Activated gamma-delta T cell treated with Interleukin-2 at 50 U/mL for 16 hours (primary cell): Measurements from ENCODE around the gene GUK1.

Experiments used
- DNase-seq: peaks from one replicate; pipeline ENCODE4 v3.0.0-alpha.2; 2020

The GUK1 gene

DNA sequence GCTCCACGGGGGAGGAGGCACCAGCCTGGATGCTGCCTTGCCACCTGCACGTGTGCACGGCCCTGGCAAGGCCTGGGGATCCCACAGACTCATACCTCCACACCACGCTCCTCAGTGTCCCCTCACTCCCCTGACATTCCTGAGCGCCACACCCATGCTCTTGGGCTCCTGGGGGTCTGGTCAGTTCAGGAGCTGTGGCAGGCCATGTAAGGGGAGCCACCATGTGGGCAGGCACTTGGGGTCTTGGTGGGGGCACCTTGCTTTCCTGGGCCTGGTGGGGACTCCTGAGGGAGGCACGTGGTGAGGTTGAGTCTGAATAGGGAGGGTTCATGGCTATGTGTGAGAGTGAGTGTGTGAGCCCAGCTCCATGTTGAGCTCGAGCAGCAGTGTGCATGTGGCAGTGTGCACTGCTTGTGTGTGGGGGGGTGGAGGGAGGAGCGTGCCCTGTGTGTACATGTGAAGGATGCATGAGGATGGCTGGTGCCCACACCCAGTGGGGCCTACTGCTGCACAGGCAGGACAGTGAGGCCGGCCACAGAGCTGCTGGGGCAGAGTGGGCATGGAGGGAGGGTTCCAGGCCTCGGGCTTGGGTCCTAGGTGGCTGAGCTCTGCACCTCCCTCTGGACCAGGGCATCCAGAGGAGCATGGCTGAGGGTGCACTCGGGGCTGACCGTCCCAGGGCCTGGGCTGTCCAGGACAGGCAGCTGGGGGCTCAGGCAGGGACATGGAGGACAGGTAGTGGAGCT, 11.3 kb downstream of the GUK1 start:
- DNase-seq: no peak

DNA sequence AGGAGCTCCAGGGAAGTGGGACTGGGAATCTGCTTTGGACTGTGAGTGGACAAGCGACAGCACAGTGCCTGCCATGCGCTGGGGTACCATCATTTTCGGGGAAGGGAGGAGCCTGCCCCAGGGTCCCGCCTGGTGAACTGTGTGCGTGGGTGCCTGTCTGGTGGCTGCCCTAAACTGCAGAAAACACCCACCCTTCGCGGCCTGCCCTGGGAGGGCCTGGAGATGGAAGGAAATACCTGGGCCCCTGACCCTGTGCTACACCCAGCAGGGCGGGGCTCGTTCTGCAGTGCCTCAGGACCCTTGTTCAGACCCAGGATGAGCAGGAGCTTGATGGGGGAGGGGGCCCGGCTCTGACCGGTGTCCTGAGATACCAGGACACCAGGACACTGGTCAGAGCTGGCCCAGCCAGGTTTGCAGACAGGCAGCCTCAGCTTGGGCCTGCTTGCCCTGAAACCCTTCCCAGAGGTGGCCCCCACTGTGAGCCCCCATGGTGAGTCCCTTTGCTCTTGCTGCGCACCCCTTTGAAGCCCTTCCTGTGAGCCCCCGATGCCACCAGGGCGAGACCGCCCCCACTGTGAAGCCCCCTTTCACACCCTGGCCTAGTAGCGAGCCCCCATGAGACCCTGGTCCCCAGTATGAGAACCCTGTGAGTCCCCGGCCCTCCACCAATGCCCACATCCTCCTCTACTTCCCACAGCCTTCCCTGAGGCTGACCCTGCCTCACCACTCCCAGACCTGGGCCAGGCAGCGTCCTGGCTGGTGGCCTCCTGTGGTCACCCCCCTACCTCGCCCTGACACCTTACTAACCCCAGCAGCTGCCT, 12.2 kb downstream of the GUK1 start:
- DNase-seq: no peak

DNA sequence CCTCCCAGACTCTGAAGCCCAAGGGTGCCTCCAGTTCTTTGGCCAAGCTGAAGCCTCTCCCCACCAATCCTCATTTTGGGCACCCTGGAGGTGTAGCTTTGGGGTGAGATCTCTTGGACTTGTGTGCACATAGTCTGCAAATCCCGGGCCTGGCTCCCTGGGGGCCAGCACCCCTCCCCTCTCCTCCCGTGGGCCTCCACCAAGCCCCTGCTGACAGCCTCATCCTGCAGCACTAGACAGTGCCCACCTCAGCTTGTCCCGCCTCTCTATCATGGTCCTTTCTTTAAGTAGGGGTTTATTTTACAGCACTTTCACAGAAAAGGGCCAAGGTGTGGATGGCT, 12.8 kb downstream of the GUK1 start:
- no peak for DNase-seq

DNA sequence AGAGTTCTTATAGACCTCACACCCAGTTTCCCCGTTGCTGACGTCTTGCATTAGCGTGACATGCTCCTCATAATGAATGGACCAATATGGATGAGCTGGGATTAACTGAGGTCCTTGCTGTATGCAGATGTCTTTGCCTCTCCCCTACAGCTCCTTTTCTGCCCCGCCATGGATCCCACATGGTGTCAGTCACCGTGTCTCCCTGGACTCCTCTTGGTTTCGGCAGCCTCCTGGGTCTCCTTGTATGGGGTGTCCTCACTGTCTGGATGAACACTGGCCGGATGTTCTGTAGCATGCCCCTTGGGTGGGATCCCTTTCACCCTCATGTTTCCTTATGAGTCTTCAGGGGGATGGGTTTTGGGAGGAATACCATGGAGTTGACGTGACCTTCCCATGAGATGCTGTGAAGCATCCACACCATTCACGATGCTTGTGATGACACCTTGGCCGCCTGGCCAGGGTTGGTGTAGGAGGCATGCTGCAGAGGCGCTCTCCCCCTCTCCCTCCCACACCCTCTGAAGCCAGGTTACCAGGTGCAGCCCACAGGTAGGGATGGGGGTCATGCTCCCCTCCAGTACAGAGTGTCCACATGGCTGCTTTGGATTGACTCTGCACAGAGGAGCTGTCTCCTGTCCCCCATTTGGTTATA, 14.1 kb downstream of the GUK1 start:
- DNase-seq: no peak

DNA sequence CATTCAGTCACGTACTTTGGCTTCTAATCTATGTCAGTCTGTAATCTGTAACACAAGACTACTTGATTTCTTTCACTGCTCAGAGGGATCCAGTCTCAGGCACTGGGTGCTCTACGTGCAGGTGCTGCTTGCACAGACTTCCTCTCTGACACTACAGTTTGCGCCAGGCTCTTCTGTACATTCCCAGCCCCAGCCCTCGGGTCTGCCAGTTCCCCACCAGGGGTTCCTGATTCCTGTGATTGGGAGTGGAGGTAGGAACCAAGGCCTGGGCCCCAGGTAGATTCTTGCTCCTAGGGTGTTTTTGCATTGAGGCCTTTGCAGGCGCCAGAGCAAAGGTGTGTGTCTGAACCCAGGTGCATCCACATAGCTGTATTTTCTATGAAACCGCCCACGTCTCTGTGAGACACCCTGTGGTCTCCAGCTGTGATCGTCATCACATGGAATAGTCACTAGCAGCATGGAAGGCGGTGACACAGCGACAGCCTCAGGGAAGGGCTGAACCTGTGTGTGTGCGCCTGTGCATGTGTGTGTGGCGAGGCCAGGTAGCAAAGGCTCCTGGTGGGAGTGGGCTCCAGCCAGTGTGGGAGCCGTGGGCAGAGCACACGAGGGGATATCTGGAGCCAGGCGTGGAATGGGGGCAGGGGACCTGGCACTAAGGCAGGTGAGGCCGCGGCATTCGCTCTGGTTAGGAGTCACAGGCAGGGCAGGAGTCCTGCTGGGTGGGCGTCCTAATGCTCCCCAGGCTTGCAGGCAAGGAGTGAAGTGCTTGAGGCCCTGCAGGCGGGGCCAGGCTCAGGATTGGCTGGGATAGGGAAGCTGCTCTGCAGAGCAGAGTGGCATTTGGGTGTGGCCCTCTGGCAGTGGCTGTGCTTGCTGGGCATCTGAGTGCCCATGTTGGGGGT, 14.8 kb downstream of the GUK1 start:
- DNase-seq: no peak

DNA sequence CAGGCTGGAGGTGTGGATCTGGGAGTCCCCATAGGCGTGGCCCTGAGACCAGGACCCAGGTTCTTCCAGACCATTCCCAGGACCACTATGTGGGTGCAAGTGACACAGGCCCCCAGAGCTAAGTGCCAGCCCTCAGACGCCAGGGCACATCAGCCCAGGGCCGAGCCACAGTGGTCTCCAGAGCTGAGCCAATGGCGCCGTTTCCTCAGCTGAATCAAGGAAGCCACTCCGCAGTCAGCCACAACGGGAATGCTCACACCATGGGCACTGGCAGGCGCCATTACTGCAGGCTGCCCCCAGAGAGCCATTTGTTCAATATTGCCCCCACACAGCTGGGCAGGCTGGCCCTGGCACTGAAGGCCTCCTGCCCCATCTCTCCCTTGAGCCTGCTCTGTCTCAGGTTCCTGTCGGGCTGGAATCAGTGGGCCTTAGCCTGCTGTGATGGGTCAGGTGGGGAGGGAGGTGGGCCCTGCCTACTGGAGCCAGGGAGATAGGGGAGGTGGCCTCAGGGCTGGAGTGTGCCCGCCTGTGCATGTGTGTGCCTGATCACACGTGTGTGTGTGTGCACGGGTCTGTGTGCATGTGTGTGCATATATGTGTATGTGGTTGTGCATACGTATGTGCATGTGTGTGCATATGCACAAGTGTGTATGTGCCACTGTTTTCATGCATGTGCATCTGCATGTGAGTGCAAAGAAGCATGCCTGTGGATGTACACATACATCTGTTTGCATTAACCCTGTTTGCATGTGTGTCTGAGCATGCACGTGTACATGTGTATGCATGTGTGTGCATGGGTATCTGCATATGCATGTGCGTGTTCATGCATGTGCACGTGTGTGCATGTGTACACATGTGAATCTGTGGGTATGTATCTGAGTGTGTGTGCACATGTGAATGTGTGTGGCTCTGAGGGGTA, 15.8 kb downstream of the GUK1 start:
- DNase-seq: no peak

DNA sequence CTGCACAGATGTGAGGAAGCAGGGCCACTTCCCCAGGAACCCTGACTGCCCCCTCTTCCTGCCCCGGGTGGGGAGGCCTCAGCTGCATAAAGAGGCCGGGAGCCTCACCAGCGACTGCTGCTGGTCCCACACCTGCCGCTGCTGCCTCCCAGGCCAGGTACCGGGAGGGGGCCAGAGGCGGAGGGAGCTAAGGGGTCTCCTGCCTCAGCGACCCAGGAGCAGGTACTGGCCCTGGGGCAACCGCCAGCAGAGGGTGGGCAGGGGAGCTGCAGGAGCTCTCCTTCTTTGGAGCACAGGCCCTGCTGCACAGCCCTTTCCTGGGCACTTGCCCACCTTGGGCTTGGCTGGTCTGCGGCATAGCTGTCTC, 16.4 kb downstream of the GUK1 start:
- no peak for DNase-seq

DNA sequence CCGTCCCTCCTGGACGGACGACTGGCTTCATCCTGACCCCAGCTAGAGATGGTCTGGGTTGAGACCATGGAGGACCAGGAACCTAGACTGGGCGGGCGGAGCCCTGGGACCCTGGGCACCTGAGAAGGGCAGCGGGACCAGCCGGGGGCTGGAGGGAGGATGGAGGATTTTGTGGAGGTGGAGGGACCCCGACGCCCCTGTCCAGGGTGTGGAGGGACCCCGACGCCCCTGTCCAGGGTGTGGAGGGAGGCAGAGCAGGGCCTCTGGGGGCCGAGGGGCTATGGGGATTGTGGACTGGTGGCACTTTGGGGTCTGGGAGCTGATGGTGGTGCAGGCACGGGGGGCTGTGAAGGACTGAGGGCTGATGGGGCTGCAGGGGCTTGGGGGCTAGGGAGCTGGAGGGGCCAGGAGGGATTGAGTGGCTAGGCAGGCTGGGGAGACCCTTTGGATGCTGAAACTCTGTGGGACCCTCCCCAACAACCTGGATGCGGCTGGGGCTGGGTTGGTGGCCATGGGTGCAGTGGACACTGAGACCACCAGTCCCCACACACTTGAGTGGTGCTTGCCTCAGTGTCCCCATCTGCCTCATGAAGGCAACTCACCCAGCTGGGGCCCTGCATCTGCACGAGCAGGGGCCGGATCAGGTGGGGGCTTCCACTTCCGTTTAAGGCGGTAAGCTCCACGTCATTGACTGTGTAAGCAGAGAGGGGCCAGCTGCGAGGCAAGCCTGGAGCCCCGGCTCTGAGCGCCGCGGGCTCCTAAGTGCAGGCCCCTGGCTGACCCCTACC, 17.1 kb downstream of the GUK1 start:
- peak; percentile 38 for DNase-seq

DNA sequence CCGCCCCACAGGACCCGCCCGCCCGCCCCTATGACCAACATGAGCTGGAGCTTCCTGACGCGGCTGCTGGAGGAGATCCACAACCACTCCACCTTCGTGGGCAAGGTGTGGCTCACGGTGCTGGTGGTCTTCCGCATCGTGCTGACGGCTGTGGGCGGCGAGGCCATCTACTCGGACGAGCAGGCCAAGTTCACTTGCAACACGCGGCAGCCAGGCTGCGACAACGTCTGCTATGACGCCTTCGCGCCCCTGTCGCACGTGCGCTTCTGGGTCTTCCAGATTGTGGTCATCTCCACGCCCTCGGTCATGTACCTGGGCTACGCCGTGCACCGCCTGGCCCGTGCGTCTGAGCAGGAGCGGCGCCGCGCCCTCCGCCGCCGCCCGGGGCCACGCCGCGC, 17.6 kb downstream of the GUK1 start:
- DNase-seq: no peak

DNA sequence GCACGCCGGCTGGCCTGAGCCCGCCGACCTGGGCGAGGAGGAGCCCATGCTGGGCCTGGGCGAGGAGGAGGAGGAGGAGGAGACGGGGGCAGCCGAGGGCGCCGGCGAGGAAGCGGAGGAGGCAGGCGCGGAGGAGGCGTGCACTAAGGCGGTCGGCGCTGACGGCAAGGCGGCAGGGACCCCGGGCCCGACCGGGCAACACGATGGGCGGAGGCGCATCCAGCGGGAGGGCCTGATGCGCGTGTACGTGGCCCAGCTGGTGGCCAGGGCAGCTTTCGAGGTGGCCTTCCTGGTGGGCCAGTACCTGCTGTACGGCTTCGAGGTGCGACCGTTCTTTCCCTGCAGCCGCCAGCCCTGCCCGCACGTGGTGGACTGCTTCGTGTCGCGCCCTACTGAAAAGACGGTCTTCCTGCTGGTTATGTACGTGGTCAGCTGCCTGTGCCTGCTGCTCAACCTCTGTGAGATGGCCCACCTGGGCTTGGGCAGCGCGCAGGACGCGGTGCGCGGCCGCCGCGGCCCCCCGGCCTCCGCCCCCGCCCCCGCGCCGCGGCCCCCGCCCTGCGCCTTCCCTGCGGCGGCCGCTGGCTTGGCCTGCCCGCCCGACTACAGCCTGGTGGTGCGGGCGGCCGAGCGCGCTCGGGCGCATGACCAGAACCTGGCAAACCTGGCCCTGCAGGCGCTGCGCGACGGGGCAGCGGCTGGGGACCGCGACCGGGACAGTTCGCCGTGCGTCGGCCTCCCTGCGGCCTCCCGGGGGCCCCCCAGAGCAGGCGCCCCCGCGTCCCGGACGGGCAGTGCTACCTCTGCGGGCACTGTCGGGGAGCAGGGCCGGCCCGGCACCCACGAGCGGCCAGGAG, 18.3 kb downstream of the GUK1 start:
- DNase-seq: no peak

DNA sequence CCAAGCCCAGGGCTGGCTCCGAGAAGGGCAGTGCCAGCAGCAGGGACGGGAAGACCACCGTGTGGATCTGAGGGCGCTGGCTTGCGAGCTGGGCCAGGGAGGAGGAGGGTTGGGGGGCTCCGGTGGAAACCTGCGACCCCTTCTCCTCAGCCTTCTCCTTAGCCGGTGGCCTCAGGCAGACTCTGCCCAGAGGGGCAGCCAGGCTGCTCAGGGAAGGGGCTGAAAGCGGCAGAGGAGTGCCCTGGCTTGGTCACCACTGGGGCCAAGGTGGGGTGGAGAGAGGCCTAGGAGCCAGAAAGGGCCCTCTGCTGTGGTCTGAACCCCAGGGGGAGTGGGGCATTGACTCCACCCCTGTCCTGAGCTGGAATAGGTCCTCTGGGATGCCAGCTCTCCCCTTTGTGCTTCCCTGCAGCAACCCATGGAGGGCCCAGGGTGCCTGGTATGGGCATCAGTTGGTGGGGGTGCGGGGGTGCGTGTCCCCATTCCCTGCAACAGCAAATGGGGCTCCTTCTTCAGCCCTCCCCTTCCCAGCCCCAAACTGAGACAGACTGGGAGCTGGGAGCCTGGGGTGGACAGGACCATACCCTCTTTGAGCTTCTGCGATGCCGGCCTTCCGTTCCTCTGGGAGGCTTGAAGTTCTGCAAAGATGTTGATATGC, 19.1 kb downstream of the GUK1 start:
- DNase-seq: no peak

DNA sequence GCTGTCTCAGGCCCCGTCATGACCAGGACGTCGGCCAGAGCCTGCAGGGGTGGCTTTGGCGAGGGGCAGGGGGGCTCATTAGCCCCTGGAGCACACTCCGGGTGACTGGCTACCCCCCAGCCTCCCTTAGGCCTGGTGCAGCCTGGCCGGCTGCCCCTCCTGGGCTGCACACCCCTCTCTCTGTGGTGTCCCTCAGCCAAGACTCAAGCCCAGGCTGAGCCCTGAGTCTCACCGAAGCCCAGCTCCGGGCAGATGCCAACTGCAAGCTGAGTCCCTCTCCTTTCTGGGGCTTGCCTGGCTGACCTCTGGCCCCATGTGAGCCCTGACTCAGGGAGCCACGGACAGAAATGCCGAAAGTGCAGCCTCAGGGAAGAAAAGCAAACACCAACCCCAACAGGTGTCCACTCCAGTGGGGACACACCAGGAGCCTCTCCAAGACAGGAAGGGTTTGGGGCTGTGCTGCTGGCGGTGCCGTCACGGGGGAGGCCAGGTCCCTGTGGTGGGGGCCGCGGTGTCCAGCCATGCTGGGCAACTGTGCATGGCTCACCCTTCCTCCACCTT, 20.2 kb downstream of the GUK1 start:
- DNase-seq: no peak

DNA sequence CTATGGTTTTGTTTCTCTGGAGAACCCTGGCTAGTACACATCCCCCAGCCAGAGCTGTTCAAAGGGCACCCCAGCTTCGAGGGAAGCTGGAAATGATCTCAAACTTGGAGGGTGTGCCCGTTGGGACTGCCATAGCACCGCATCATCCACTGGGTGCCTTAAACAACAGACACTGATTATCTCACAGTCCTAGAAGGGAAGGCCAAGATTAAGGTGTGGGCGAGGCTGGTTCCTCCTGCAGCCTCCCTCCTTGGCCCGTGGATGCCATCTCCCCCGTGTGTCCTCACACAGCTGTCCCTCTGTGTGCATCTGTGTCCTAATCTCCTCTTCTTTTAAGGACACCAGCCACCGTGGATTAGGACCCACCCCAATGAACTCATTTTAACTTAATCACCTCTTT, 21.3 kb downstream of the GUK1 start:
- DNase-seq: no peak

DNA sequence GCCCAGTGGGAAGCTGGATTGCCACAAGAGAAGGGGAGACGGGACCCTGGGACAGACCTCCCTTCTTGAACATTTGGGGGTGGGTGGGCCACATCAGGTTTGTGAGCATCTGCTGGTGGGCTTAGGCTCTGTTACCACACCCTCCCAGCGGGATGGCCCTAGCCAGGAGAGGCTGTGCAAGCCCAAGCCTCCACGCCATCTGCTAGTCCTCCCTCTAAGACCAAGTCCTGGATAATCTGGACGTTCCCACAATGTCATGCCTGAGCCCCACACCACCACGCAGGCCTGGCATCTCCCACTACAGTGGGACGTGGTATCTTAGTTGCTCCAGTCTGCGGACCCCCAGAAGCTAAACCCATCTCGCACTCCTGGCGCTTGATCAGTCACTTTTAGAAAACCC, 21.8 kb downstream of the GUK1 start:
- no peak for DNase-seq

DNA sequence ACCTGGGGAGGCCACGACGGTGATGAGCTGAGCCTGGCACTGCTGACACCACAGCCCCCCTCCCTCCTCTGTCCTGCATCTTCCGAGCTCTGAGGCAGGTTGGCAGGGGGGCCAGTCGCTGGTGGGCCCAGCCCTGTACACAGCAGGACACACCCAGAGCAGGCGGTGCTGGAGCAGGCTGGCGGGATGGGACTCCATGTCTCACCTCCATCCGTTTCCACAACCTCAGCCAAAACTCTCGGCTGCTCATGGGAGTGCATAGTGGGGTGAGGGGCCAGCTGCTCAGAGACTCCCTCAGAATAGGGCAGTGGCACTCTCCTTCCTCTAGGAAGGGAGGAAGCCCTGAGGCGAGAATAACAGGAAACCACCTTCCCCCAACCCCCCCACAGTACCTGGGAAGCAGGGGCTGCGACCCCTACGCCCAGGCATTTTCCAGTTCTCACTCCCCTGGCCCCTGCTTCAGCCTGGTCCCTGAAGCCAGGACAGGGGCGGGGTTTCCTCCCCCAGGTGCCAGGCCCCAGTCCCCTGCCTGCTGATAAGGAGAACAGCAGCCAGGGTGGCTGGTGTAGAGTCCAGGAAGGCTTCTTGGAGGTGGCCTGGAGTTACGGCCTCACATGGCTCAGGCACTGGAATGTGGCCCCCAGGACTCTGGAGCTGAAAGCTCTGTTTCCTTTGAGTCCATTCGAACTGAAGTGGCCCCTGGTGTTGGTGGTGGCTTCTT, 22.4 kb downstream of the GUK1 start:
- no peak for DNase-seq

DNA sequence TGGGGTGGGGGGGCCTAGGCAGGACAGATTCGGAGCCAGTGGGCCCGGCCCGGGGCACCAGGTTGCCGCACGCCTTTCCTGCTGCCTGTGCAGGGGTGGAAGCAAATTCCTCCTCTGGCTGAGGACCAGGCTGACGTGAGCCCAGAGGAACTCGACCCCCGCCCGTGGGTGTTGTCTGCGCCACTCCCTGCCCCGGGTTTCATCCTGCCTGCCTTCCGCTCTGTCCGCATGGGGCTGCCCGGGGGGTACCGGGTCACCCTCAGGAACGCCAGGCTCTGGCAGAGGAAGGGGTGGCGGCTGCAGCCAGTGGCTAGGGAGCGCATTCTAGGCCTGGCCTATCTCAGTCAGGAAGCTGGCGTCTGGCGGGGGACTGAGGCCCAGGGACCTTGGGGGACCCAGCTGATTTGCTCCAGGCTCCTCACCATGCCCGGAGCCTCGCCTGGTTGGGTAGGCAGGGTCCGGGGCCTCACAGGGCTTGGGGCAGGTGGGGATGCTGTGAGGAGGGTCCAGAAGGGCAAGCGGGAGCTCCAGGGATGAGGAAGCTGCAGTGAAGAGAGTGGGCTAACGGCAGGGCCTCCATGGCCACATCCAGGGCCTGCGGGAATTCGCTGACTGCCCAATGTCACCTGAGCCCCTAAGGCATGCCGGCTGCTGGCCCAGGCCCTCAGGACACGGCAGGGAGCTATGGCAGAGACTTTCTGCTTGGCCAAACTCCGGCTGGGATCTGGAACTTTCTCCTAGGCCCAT, 23.1 kb downstream of the GUK1 start:
- no peak for DNase-seq

DNA sequence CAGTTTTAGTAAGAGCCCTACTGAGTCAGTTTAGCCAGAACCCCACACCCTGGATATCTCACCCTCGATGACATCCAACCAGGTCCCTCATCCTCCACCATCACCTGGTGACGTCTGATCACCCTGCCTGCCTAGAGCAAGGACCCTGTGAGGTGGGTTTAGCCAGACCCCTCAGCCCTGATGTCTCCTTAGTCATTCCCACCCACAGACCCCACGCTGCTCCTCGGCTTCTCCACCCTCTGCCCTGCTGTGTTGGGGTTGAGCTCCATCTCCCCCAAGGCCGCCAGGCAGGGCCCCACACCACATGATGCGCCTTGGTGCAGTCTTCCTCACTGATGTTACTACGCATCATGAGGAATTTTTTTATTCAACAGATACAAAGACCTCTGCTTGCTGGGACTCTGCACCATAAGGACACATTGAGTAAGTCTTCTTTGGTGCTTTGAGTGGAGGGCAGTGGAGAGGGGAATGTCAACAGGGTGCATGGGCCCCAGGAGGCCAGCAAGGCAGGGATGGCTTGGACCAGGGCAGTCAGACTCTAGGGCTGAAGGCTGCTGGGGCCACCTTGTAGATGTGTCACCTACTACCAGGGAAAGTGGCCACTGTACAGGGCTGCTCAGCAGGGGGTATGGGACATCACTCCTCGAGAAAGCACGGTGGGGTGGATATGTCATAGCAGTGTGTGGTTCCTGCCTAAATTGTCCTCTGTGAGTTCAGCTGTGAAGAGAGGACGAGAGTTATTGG, 23.9 kb downstream of the GUK1 start:
- no peak for DNase-seq
